NCI-H2196 treated with DMSO at 0.1 percent for 48 hours (cell line): ENCODE measurements around the gene SPTLC3.
A peak's percentile ranks its signal among the peaks of the same experiment; 100 is the strongest.

ENCODE experiments used
- DNase-seq: peaks from one replicate; lab custom pipeline; 2025; ENCODE audit not compliant: unreplicated experiment; lab: John Stamatoyannopoulos, UW

The SPTLC3 gene

DNA sequence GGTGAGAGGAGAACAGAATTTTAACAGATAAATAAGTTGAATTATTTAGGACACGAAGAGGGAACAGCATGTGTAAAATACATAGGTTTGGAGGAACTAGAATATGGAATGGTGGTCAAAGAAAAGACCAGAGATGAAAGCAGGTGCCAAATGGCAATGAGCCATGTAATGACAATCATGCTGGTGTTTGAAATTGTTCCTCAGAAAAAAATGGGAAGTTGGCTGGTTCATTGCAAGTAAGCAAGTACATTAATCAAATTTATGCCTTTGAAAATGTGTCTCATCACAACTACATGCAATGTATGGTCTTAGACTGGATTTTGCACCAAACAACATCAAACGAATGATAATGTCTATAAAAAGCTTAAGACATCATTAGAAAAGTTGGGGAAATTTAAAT, 83.3 kb downstream of the SPTLC3 start:
- no peak for DNase-seq

DNA sequence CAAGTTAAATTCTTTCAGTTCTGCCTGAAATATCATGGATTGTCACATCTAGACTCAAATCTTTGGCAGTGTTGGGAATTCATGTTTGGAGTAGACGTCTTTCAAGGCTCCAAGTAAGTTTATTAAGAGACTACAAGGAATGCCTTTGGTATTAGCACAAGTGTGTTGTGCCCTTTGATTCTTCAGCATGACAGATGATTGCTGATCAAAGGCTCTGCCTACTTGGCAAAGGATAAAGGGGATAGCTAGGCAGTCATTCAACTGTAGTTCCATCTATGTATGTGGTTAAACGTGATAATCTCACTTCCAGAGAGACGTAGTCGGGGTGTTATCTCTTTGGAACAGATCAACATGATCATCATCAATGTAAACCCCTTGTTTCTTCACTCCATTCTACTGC, 86.2 kb downstream of the SPTLC3 start:
- DNase-seq, result no peak

DNA sequence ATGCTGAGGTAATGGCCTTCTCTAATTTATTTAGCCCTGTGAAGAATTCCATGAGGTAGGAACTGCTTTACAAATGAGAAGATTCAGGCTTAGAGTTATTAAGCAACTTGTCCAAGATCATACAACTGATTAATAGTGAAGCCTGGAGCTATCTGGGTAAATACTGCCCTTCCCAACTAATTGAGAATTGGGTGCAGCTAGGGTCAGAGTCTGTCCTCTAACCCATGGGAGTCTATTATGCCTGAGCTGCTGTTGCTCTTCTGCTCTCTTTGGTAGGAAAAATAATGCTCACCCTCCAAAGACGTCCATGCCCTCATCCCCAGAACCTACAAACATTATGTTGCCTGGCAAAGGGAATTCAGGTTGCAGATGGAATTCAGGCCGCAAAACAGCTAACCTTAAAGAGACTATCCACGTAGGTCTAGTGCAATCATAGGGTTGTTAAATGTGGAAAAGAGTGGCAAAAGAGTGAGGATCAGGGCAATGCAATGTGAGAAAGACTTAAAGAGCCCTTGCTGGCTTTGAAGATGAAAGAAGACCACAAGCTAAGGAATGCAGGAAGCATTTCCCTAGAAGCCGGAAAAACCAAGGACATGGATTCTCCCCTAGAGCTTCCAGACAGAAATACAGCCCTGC, 90.1 kb downstream of the SPTLC3 start:
- DNase-seq, result no peak

DNA sequence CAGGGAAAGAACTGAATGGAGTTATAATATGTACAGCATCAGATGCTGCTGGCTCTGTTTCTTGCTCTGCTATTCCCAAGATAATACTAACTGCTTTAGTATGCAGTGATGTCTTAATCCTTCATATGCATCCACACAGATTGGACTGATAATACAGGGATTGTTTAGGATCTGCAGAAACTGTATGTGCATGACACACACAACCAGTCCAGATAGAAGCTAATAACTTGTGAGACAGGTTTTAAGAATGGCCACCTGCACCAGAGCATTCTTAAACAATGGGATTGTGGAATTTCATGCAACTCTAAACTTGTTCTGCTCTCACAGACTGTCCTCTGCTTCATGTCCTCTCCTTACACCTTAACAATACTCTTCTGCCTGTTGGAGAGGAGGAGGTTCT, 90.9 kb downstream of the SPTLC3 start:
- no peak for DNase-seq

DNA sequence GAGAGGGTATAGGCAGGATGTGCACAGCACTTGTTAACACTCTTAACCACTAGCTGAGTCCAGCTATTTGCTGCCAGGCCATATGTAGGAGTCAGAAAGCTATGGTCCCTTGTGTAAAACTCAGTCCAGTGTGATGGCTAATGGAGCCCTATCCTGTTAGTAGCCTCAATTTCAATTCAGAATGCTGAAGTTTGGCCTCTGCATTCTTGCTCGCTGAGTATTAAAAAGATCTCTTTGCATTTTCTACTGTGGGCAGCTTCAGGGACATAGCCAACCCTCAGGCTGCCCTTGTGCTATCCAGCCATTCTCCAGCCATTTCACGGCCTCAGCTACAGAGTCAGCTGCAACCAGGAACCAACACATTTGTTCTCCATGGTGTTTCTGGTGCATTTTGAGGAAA, 92.5 kb downstream of the SPTLC3 start:
- no peak for DNase-seq

DNA sequence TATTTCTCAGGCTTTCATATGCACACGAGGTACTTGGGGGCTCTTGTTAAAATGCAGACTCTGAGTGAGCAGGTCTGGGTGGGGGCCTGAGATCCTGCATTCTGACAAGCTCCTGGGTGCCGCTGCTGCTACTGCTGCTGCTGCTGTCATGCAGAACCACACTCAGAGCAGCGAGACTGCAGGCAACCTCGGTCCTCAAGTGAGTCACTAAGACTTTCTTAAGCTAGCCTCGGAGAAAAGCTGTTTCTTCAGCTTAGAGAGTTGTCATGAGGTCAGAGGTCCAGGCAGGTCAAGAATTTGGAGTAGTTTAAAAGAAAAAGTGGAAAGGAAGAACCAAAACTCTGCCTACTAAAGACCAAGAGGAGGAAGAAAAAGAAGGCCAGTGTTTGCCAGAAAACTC, 92.9 kb downstream of the SPTLC3 start:
- DNase-seq, result no peak

DNA sequence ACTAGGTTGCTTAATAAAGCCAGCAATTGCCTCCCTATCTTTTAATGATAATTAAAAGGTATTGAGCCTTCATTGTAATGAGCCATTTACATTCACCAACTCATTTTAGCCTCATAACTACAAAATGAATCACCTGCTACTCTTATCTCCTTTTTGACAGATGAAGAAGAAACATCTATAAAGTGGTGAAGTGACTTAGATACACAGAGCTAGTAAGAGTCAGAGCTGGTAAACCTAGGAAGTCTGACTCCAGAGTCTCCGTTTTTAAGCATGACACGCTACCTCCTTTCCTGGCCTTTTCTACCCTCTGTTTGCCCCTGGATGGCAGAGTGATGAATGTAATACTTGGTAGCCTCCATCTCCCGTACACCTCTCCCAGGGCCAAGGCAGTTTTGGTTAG, 93.5 kb downstream of the SPTLC3 start:
- no peak for DNase-seq

DNA sequence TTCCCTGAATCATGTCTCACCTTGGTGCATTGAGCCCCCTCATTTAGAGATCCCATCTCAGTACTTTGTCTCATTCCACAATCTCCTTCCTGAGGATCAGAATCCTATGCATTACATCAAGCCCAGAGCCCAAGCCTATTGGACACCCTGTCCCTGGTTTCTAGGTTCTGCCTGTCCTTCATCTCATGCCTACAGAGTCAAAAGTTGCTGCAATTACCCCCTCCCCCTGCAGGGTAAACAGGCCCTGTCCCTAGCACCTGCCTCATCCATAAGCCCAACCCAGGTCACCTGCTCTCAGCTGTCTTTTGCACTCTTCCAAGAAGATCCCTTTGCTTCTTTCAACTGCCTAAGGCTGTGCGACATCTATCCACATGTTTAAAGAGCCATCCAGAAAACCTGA, 93.9 kb downstream of the SPTLC3 start:
- DNase-seq, result no peak

DNA sequence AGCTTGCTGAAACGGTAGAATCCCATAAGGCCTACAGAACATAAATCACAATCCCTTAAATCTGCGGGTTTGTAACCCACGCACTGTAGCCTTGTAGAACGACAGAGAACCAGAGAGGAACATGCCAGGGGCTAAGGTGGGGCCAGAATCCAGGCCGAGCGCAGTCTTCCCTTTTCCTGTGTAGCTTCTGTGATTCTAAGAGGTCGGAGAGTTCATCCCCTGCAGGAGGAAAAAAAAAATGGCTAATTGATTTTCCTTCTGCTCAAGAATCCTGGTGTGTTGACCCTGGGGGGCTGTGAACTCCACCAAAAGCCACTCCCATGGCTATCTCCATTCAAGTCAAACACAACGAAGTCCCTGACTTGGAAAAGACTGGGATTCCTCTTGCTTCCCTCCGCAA, 96.3 kb downstream of the SPTLC3 start:
- no peak for DNase-seq

DNA sequence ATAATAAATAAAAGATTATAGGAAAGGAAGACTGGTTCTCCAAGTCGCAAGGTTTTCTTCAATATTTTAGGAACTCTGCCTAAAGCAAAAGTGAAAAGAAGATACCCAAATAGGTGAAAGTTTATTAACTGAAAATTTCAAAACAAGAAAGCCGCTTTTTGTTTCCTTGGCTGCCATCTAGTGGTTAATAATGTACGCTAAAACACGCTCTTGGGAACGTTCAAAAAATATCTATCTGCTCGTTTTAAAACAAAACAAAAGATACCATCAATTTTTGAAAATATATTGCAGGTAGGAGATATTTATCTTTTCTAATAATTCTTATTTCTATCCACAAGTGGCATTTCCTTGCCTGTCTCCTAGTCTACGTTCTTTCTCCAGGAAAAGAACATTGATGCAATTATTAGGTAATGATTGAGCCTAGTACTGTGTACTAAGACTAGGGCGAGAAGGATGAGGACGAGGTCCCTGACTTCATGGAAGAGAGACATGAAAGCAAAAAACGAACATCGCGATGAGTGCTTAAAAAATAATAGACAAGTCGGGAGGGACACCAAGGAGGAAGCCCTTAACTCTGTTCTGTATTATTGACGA, 97.2 kb downstream of the SPTLC3 start:
- DNase-seq, result no peak

DNA sequence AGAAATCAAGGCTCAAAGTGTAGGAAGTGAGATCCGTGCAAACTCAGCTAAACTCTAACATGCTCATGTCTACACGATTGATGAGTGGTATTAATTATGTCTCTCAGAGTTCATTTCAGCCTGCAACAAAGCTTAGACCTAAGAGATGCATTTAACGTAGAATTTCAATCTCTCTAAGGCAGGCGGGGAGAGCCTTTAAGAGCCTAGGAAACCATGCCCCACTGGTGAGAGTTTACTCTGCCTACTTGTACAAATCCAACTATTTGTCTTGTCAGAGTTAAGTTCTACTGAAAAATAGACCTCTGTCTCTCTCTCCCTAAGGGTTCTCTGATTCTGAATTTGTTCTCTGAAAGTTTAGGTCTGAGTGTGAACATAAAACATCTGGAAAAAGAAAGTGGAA, 100.9 kb downstream of the SPTLC3 start:
- no peak for DNase-seq

DNA sequence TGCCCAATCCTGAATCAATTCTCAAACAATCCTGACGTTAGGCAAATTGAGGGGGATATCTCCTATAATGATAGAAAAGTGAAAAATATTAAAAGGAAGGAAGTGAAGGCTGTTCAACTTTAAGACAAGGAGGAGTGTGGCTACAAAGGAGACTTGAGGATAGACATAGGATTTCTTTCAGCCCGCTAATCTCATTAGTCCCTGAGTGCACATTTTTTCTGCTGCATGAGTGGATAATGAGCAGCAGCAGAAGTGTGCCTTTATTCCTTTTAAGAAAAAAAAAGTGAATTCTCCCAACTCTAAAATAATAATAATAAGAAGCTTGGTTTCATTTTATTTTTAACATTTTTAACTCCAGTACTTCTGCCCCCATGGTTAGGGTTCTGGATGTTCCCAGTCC, 102.0 kb downstream of the SPTLC3 start:
- DNase-seq, result no peak

DNA sequence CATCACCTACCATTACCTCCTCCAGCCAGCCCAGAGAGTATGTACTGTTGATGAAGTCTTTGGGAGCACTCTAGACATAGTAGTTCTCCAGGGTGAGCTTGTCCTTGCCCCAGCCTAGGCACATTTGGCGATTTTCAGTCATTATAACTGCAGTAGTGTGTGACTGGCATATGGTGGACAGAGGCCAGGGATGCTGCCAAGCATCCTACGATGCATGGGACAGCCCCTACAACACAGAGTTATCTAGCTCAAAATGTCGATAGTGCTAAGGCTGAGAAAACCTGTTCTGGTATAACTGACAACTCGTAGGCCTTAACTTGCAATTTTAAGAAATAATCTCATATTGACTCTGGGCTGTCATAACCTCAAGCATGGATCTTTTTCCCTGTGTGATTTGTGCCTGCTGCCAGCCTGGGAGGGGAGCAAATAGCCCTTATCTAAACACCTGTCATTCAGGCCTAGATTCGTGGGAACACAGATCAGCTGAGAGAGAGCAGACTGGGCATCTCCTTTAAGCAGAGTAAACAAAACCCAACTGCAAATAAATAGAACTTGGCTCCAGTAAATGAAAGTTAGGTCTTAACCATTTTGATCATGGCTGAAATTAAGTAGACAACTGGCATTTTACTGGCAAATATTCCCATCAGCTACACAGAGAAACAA, 102.6 kb downstream of the SPTLC3 start:
- DNase-seq, result no peak

DNA sequence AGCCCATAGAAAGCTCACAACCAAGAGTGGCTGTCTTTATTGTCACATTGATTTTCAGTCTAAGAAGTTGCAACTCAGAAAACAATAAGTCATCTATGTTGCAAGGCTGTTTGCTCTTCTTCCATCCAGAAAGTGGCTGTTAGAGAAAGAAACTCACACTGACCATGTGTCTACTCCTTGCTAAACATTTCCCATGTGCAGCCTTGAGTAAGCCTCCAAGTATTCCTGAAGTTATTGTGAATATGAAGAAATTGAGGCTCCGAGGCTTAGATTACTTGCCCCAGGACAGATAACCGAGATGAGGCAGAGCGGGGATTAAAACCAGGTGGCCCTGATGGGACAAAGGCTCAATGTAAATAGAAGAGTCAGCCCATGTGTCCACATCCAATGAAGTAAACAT, 105.0 kb downstream of the SPTLC3 start:
- no peak for DNase-seq

DNA sequence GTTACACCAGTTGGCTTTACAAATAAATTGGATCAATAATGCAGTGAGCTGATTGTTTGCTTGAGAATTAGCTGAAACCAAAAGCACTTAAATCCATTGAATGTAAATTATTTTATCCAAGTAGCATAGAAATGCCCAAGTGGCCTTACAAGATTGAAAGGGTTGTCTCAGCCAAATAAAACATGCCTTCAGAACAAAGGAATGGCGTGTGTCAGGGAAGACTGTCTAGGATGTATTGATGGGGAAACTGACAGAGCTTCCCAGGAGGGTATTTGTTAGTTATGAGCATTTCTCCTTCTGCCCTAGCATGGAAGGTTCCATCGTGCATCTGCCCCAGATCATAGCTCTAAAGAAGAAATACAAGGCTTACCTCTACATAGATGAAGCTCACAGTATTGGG, 108.4 kb downstream of the SPTLC3 start:
- no peak for DNase-seq

DNA sequence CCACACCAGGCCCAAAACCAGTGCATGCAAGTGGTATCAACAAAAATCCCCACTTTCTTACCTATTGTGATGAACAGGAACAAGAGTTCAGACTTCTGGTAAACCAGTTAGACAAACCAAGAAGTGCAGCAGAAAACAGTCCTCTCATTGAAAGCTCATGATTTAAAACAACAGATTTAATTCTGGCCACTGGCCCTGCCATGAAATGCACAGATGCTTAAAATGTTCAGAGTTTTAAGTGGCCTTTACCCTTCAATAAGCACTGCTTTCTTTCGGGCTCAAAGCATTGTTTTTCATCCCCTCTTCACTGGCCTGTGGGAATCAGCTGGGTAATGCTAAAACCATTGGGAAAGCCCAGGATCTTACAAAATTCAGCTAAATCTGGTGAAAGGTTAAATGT, 109.9 kb downstream of the SPTLC3 start:
- no peak for DNase-seq

DNA sequence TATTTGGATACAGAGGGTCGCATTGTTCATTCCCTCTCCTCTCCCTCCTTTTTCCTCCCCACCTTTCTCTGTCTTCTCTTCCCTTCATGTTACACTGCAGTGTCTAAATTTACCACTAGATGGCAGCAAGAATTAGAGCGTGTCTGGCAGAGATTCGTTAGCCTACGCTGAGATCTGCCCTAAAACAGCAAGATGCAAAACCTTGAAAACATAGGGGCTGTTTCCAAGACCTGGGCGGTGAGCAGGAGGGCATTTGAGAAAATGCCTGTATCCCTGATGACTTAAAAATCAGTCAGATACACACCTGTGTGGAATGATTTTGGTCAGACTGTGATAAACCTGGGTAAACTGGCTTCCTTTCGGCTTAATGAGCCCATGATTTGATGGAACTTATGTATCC, 110.8 kb downstream of the SPTLC3 start:
- DNase-seq, result peak; percentile 22

DNA sequence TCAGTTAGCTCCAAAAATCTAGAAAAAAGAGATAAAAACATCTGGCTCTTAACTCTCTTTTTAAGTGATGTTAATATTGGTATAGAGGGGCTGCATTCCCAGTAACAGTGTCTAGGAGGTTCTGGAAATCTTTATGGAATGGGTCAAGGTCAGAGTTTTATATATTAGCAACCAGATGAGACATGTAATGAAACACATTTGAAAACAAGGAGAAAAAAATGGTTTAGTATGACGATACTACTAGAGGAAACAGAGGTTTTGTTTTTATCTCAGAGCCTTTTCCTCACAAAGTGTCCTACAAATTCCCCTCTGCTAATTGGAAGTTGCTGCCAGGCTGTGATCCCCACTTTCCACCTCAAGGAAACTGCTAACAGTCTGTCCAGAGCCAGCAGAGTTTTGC, 111.7 kb downstream of the SPTLC3 start:
- DNase-seq, result no peak

DNA sequence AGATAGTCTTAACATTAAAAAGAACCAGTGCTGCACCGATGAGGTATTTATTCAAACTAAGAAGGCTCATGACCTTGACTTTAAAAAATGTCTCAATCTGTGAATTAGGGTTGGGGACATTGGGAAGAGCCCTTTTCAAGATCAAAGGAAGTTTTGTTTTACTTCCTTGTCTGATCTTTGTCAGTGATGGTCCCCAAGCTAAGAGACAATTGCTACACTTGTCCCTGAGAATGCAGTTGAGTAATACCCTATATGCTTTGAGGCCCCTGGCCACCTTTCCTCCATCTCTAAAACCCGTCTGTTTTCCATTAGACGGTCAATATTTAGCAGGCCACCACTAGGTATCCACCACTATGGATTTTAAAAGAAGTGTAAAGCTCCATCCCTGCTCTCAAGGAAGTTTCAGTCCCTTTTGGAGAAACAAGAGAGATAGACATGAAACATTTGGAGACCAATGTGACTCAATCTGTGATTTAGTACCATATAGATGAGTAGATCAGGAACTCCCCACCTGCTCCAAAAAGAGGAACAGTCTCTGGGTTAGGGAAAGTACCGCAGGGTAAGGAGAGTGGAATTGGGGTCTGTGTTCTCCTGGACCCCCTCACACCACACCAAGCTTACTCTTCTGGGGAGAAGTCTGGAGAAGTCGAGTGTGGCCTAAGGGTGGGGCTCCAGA, 113.2 kb downstream of the SPTLC3 start:
- no peak for DNase-seq

DNA sequence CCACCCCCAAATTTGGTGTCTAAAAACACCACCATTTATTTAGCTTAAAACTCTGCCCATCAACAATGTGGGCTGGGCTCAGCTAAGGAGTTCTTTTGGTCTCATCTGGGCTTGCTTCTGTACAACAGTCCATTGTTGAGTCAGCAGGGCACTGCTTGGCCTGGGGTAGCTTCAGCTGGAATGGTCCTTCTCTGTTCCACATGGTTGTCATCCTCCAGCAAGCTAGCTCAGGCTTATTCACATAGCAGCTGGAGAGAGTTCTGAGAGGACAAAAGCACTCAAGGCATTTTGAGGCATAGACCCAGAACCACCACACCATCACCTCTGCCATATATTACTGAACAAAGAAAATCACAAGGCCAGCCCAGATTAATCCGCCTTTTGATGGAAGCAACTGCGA, 116.7 kb downstream of the SPTLC3 start:
- no peak for DNase-seq

DNA sequence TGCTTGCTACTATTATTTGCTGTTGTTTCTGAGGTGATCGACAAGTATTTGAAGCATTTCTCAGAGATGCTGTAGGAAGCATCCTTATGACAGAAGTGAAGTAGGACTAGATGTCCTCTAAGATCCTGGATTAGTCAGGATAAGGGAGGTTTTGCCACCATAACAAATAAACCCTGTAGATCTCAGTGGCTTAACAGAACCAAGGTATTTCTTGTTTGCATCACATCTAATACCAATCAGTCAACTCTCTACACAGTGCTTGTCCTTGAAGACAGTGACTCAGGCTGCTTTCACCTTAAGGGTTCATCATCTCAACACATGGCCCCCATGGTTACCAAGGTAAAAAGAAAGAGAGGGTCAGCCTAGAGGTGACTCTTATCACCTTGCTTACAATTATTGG, 119.4 kb downstream of the SPTLC3 start:
- no peak for DNase-seq

DNA sequence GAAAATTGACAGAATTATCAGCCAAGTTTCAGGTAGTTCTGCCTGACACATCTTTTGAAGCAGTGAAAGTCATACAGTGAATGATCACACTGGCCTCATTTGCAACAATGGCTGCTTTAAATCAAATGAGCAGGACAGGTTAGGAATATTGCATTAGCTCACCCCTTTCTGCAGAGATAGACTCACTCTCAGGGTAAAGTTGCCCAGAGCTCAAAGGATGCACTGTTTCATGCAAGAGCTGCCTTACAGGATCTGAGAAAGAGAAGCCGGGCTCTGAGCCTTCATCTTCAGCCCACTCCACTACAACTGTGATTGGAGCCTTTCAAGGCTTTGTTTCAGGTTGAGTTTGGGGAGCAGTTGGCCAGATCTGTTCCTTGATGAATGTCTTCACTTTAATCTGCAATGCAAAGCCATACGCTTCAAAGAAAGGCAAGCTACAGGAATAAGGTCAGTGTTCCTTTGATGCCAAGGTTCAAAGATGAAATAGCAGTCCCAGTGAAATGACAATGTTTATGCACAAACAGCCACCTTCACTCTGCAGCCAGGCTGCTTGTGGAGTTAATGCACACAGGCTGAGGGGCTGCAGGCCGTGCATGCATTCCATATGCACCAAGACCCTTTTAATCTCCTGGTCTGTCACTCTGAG, 121.4 kb downstream of the SPTLC3 start:
- no peak for DNase-seq
